A549 (cell line): ENCODE results near the gene ULK2.

ENCODE experiments used
- BHLHE40 ChIP-seq: IDR thresholded peaks from 2 replicates; pipeline ENCODE4 v1.6.1; 2012; ENCODE audit warnings: low read depth, low read length, inconsistent platforms
- CEBPB ChIP-seq, 2 experiments: fragments of >200 bp in 1 of 2; sonication (Bioruptor Twin) in 1 of 2; formaldehyde crosslinking in 1 of 2; IDR thresholded peaks; 2 replicates each; pipeline ENCODE4 v1.6.1; 2012 to 2016
- CTCF ChIP-seq: fragments of >200 bp; sonication (Bioruptor Twin); formaldehyde crosslinking; IDR thresholded peaks from 3 replicates; pipeline ENCODE4 v1.5.1; 2016
- EP300 ChIP-seq, 2 experiments: fragments of >200 bp; sonication (Bioruptor Twin); formaldehyde crosslinking; IDR thresholded peaks; 2 replicates in 1 of 2; 3 replicates in 1 of 2; pipeline ENCODE4 v1.6.1; 2016 to 2017
- HOXB5 ChIP-seq: fragments of 250-450 bp; sonication (Bioruptor Pico); IDR thresholded peaks from 2 replicates; pipeline ENCODE4 v1.5.0; 2020; ENCODE audit warnings: mild to moderate bottlenecking, moderate library complexity
- JUN ChIP-seq, 2 experiments: fragments of >200 bp; sonication (Bioruptor Twin); formaldehyde crosslinking; IDR thresholded peaks; 2 replicates in 1 of 2; 3 replicates in 1 of 2; pipeline ENCODE4 v1.6.1; 2016 to 2017
- POLR2A ChIP-seq: IDR thresholded peaks from 2 replicates; pipeline ENCODE4 v1.6.1; 2012; ENCODE audit warnings: mild to moderate bottlenecking, low read length
- POLR2AphosphoS2 ChIP-seq: conservative IDR thresholded peaks from 2 replicates; pipeline ENCODE4 v1.6.1; 2012; ENCODE audit warnings: low read length, improper control_type of control experiment, inconsistent platforms
- RAD21 ChIP-seq, 2 experiments: fragments of >200 bp in 1 of 2; sonication (Bioruptor Twin) in 1 of 2; formaldehyde crosslinking in 1 of 2; IDR thresholded peaks in 1 of 2; conservative IDR thresholded peaks in 1 of 2; 2 replicates in 1 of 2; 3 replicates in 1 of 2; pipeline ENCODE4 v1.6.1; 2012 to 2018; ENCODE audit warnings: inconsistent platforms in 1 of 2
- REST ChIP-seq: fragments of 200-600 bp; sonication (generic); IDR thresholded peaks from 2 replicates; pipeline ENCODE4 v1.6.1; 2016; ENCODE audit warnings: antibody characterized with exemption, mild to moderate bottlenecking, moderate library complexity
- RFX5 ChIP-seq: fragments of 450-650 bp; IDR thresholded peaks from 2 replicates; pipeline ENCODE4 v1.7.1; 2014; ENCODE audit warnings: antibody characterized with exemption, mild to moderate bottlenecking, moderate library complexity
- ZFP36 ChIP-seq: fragments of 450-650 bp; IDR thresholded peaks from 2 replicates; pipeline ENCODE4 v1.6.1; 2014; ENCODE audit warnings: borderline replicate concordance; ENCODE audit not compliant: partially characterized antibody
- TF ChIP-seq, protein P1 (sequence below): fragments of 450-650 bp; IDR thresholded peaks from 2 replicates; pipeline ENCODE4 v1.6.1; 2014; ENCODE audit warnings: antibody characterized with exemption

- TF ChIP-seq CTCF (no peak), EP300 (IDR thresholded peaks at IDR 0.05) (no peak), JUN (IDR thresholded peaks at IDR 0.05) (no peak; a peak in 1 of 5 replicates), POLR2A (no peak), REST (no peak), ZFP36 (no peak), RAD21 (conservative IDR thresholded peaks at IDR 0.05 in 1 of 2, IDR thresholded peaks at IDR 0.05 in 1 of 2) (no peak), RFX5 (no peak), HOXB5 (CRISPR knock-in tag) (no peak), BHLHE40 (no peak), POLR2AphosphoS2 (no peak; the same call in 1 of the 2 replicates), CEBPB (IDR thresholded peaks at IDR 0.05) (no peak)
- TF ChIP-seq, protein P1, sequence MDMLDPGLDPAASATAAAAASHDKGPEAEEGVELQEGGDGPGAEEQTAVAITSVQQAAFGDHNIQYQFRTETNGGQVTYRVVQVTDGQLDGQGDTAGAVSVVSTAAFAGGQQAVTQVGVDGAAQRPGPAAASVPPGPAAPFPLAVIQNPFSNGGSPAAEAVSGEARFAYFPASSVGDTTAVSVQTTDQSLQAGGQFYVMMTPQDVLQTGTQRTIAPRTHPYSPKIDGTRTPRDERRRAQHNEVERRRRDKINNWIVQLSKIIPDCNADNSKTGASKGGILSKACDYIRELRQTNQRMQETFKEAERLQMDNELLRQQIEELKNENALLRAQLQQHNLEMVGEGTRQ: no peak
These were observed 129.0 kb downstream of the ULK2 start for GRCh38 chr17:19738757-19739156.
